ENCODE measurements around the gene UTP25. TPM values are rescaled to one million over a fixed set of nuclear protein-coding genes. Genes with fewer than 3 reads are reported as not detected.

UTP25 gene
- total RNA-seq, 2 donors from 2014 or later, result 4.3 to 6.0 TPM

GRCh38 chr1:209817691-209818090 lies 10.1 kb upstream of the UTP25 start:
- H3K27me3 ChIP-seq (ENCODE audit: control insufficient read depth, insufficient read depth, low read length, poor library complexity, severe bottlenecking), result peaks cover 28% of the 10 kb centered on the region
- 90 to 100% methylated on average over 1 of the region's 1 CpG for WGBS, 2 experiments (ENCODE audit: insufficient coverage in 1 of 2, insufficient read length in 1 of 2)
- Mint-ChIP-seq H3K9me3 (no peaks in the 10 kb centered on the region), H3K4me1 (peaks cover 4% of the 10 kb centered on the region), H3K36me3 (ENCODE audit: low read depth) (no peaks in the 10 kb centered on the region), H3K27ac (no peak overlapping the region), H3K27me3 (ENCODE audit: insufficient read depth) (peaks cover 18% of the 10 kb centered on the region), H3K4me3 (no peak overlapping the region)
- no peaks in the 10 kb centered on the region for H3K36me3 ChIP-seq (ENCODE audit: control insufficient read depth, insufficient read depth, low read length)
- no peak for DNase-seq
- H3K4me3 ChIP-seq (ENCODE audit: low read length), result no peak overlapping the region
- no peaks in the 10 kb centered on the region for H3K9me3 ChIP-seq (ENCODE audit: control insufficient read depth, low read length)
- TF ChIP-seq CTCF (conservative IDR thresholded peaks at IDR 0.05), result no peak
- H3K27ac ChIP-seq (ENCODE audit: low read depth, low read length), result no peak overlapping the region
- no peak overlapping the region for H3K9ac ChIP-seq (ENCODE audit: extremely low read depth, low read length, poor library complexity, severe bottlenecking)
- H3K4me1 ChIP-seq (ENCODE audit: control insufficient read depth, insufficient read depth, low read length), result no peaks in the 10 kb centered on the region

- no peak for DNase-seq
- Histone ChIP-seq H3K9ac (ENCODE audit: extremely low read depth, low read length, poor library complexity, severe bottlenecking) (no peak overlapping the region), H3K36me3 (ENCODE audit: control insufficient read depth, insufficient read depth, low read length) (no peaks in the 10 kb centered on the region), H3K9me3 (ENCODE audit: control insufficient read depth, low read length) (no peaks in the 10 kb centered on the region), H3K4me3 (ENCODE audit: low read length) (no peak overlapping the region), H3K4me1 (ENCODE audit: control insufficient read depth, insufficient read depth, low read length) (no peaks in the 10 kb centered on the region), H3K27me3 (ENCODE audit: control insufficient read depth, insufficient read depth, low read length, poor library complexity, severe bottlenecking) (peaks cover 28% of the 10 kb centered on the region), H3K27ac (ENCODE audit: low read depth, low read length) (no peak overlapping the region)
- H3K9me3 Mint-ChIP-seq, result no peaks in the 10 kb centered on the region
- 0% methylated on average over 1 of the region's 1 CpG; no CpG with 5 or more reads in 1 of the 2 experiments for WGBS, 2 experiments (ENCODE audit: insufficient coverage in 1 of 2, insufficient read length in 1 of 2)
- no peaks in the 10 kb centered on the region for H3K36me3 Mint-ChIP-seq (ENCODE audit: low read depth)
- peaks cover 18% of the 10 kb centered on the region for H3K27me3 Mint-ChIP-seq (ENCODE audit: insufficient read depth)
- no peak overlapping the region for H3K27ac Mint-ChIP-seq
- no peak for TF ChIP-seq CTCF (conservative IDR thresholded peaks at IDR 0.05)
- peaks cover 4% of the 10 kb centered on the region for H3K4me1 Mint-ChIP-seq
- no peak overlapping the region for H3K4me3 Mint-ChIP-seq
Measured at GRCh38 chr1:209819058-209819457, 8.7 kb upstream of the UTP25 start.

- no peak overlapping the region for H3K4me3 Mint-ChIP-seq
- no peak overlapping the region for H3K9ac ChIP-seq (ENCODE audit: extremely low read depth, low read length, poor library complexity, severe bottlenecking)
- H3K27me3 Mint-ChIP-seq (ENCODE audit: insufficient read depth), result peaks cover 20% of the 10 kb centered on the region
- no peaks in the 10 kb centered on the region for H3K4me1 ChIP-seq (ENCODE audit: control insufficient read depth, insufficient read depth, low read length)
- no peaks in the 10 kb centered on the region for H3K9me3 Mint-ChIP-seq
- peaks cover 3% of the 10 kb centered on the region for H3K4me1 Mint-ChIP-seq
- DNase-seq, result no peak
- no peak overlapping the region for H3K27ac Mint-ChIP-seq
- H3K4me3 ChIP-seq (ENCODE audit: low read length), result no peak overlapping the region
- TF ChIP-seq CTCF (conservative IDR thresholded peaks at IDR 0.05), result no peak
- H3K36me3 ChIP-seq (ENCODE audit: control insufficient read depth, insufficient read depth, low read length), result no peaks in the 10 kb centered on the region
- H3K9me3 ChIP-seq (ENCODE audit: control insufficient read depth, low read length), result no peaks in the 10 kb centered on the region
- WGBS, 2 experiments (ENCODE audit: insufficient coverage in 1 of 2, insufficient read length in 1 of 2), result 85 to 93% methylated on average over 4 of the region's 4 CpGs
- H3K27me3 ChIP-seq (ENCODE audit: control insufficient read depth, insufficient read depth, low read length, poor library complexity, severe bottlenecking), result peaks cover 37% of the 10 kb centered on the region
- H3K27ac ChIP-seq (ENCODE audit: low read depth, low read length), result no peak overlapping the region
- no peaks in the 10 kb centered on the region for H3K36me3 Mint-ChIP-seq (ENCODE audit: low read depth)
Measured at GRCh38 chr1:209820986-209821385, 6.8 kb upstream of the UTP25 start.

All from endodermal cell (in vitro differentiated cells).